Neural cell (in vitro differentiated cells): Measurements from ENCODE around the gene TAF10.

Experiments
- CTCF ChIP-seq: fragments of 450-650 bp; IDR thresholded peaks from 2 replicates; pipeline ENCODE4 v1.5.1; 2014; ENCODE audit warnings: antibody characterized with exemption, mild to moderate bottlenecking, moderate library complexity; ENCODE audit not compliant: poor library complexity, severe bottlenecking
- EZH2 ChIP-seq: fragments of 200-600, 300-800 bp; shearing (Covaris generic), sonication (generic); IDR thresholded peaks from 2 replicates; pipeline ENCODE4 v1.6.1; 2014; ENCODE audit warnings: antibody characterized with exemption, low read length, borderline replicate concordance, mild to moderate bottlenecking; ENCODE audit not compliant: insufficient read depth, poor library complexity, severe bottlenecking
- POLR2AphosphoS5 ChIP-seq: IDR thresholded peaks from 2 replicates; pipeline ENCODE4 v1.6.1; 2012
- REST ChIP-seq: IDR thresholded peaks from 2 replicates; pipeline ENCODE4 v1.6.1; 2012; ENCODE audit warnings: borderline replicate concordance
- SMC3 ChIP-seq: fragments of 450-650 bp; conservative IDR thresholded peaks from 2 replicates; pipeline ENCODE4 v1.6.1; 2014; ENCODE audit warnings: antibody characterized with exemption, mild to moderate bottlenecking, moderate library complexity; ENCODE audit not compliant: poor library complexity

- no peak for TF ChIP-seq EZH2
- no peak for TF ChIP-seq POLR2AphosphoS5
- no peak for TF ChIP-seq REST
- no peak for TF ChIP-seq CTCF
- TF ChIP-seq SMC3: no peak
These were observed 26.4 kb upstream of the TAF10 start for GRCh38 chr11:6638429-6638828.
